GM12865 (cell line): ENCODE measurements around the gene KIF3B.

Experiments used
- DNase-seq: peaks from one replicate; pipeline ENCODE4 v3.0.0; 2010; ENCODE audit warnings: low read depth
- H3K4me3 ChIP-seq: 2 replicates; pipeline ENCODE4 v1.5.1; 2011; ENCODE audit warnings: mild to moderate bottlenecking, low read depth, low read length, control low read depth
- TF ChIP-seq, protein P1 (sequence below): IDR thresholded peaks from 2 replicates; pipeline ENCODE4 v1.5.1; 2011; ENCODE audit warnings: low read length, control low read depth, low read depth, inconsistent platforms; ENCODE audit not compliant: insufficient read depth; ENCODE audit errors: missing control alignments

The KIF3B gene

DNA sequence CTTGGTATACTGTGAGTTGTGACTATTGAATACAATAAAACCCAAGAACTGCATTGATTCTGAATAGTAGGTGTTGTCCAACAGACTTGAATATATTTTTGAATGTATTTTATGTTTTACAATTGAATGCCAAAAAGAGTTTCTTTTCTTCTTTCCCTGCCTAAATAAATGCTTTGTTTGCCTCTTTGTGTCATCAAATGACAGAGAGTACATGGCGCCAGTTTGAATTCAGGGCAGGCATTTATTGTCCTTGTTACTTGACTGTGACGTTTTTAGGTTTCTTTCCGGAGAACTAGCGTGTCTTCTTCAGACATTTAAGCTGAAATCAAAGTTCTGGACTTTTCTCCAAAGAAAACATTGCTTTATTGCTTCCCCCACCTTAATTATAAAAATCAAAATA, 16.6 kb downstream of the KIF3B start:
- TF ChIP-seq, protein P1, sequence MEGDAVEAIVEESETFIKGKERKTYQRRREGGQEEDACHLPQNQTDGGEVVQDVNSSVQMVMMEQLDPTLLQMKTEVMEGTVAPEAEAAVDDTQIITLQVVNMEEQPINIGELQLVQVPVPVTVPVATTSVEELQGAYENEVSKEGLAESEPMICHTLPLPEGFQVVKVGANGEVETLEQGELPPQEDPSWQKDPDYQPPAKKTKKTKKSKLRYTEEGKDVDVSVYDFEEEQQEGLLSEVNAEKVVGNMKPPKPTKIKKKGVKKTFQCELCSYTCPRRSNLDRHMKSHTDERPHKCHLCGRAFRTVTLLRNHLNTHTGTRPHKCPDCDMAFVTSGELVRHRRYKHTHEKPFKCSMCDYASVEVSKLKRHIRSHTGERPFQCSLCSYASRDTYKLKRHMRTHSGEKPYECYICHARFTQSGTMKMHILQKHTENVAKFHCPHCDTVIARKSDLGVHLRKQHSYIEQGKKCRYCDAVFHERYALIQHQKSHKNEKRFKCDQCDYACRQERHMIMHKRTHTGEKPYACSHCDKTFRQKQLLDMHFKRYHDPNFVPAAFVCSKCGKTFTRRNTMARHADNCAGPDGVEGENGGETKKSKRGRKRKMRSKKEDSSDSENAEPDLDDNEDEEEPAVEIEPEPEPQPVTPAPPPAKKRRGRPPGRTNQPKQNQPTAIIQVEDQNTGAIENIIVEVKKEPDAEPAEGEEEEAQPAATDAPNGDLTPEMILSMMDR: no peak
- H3K4me3 ChIP-seq: no peak overlapping the region
- DNase-seq: no peak

DNA sequence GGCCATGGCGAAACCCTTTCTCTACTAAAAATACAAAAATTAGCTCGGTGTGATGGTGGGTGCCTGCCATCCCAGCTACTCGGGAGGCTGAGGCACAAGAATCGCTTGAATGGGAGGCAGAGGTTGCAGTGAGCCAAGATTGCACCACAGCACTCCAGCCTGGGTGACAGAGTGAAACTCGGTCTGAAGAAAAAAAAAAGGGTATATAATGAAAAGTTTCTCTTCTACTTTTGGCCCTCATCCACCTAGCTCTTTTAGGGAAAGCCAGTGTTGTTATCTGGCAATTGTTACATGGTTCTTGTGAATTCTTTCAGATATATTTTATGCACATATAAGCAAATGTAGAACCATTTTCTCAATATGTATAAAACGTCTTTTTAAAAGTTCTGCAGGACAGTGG, 19.0 kb downstream of the KIF3B start:
- no peak overlapping the region for H3K4me3 ChIP-seq
- DNase-seq: no peak
- TF ChIP-seq, protein P1: no peak

DNA sequence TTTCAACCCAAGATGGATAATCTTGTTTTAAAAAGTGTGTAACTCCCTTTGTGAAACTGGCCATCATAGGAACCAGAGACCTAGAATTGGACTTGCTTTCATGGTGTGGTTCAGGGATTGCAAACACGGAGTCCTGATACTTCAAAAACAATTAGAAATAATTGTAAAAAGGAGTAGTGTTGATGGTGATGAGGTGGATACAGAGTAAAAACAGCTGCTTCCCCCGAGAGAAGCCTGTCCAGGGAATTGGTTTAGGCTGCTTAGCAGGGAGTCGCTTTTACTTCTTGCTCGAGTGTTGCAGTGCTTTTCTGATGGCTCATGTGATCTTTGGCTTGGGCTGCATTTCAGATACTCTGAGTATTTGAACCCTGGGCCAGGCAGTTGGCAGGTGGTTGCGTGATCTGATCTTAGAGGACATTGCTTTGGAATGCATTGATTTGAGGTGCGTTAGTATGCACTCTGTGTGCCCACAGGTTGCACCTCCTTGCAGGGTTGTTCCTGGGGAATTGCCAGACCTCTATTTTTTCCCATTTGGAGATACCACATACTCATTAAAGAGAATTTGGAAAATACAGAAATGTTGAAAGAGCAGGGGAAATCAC, 19.5 kb downstream of the KIF3B start:
- no peak for DNase-seq
- TF ChIP-seq, protein P1: no peak
- no peak overlapping the region for H3K4me3 ChIP-seq

DNA sequence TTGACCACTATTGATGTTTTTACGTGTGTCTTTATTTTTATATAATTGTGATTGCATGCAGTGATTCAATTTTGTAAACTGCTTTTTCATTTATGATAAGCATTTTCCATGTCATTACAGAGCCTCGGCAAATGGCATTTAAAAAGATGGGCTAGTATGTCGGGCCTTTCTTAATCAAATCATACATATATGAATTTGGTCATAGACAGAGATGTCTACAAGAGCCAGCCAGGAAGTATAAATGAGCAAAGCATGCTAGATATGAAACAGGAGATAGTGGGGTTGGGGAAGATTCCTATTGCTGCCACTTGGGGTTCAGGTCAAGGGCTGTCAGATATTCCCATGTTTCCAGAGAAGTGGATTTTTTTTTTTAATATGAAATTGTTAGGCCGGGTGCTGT, 20.0 kb downstream of the KIF3B start:
- TF ChIP-seq, protein P1: no peak
- H3K4me3 ChIP-seq: no peak overlapping the region
- DNase-seq: no peak

DNA sequence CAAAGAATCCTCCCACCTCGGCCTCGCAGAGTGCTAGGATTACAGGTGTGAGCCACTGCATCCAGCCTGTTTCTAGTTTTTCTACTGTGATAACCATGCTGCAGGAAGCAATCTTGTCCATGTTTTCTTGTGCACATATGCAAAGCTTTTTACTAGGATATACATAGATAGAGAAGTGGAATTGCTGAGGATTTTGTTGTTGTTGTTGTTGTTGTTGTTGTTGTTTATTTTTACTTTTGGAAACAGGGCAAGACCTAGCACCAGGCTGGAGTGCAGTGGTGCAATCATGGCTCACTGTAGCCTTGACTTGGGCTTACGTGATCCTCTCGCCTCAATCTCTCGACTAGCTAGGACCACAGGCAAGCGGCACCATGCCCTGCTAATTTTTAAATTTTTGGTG, 23.2 kb downstream of the KIF3B start:
- H3K4me3 ChIP-seq: no peak overlapping the region
- TF ChIP-seq, protein P1: no peak

DNA sequence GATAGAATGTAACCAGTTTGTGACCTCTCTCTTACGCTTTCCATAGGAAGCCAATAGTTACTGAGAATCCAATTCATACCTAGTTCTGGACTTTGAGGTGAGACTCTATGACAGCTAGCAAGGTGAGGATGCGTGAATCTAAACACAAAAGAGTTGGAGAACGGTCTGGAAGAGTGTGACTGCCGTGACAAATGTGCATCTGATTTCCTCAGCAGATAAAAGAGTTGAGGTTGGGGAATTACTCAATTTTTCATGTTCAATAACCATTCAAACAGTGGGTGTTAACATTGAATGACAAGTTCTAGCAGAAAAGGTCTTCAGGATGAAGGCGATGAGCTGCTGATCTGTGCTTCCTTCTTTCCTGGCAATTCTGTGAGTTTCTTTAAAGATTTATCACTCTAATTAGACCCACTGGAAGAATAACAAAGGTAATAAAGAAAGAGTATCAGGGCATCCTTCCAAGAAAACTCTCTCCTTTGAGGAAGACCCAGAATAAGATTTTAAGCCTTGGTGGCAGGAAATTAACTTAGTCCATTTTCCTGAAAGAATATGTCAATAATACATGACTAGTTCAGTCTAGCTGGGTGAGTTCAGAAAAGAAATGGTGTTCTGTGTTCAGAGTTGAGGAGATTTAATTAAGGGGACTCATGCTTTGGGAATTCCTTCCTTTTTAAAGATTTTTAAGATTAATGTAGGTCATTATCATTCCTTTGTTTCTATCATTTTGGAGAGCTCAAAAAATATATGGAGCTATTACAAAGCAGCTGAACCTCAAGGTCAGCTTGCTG, 24.5 kb downstream of the KIF3B start:
- TF ChIP-seq, protein P1: no peak
- no peak overlapping the region for H3K4me3 ChIP-seq
- no peak for DNase-seq

More for the DNA sequence above, 23.2 kb downstream of the KIF3B start:
- no peak for DNase-seq
